GM23338 (cell line): ENCODE results near the gene CD22. TPM values are rescaled to one million over a fixed set of nuclear protein-coding genes. Genes with fewer than 3 reads are reported as not detected.

ENCODE experiments used
- ATAC-seq: fragments of 200-7000 bp; cut with Tn5 transposase; 3 replicates; pipeline ENCODE4 v1.9.1; 2020
- DNase-seq: peaks from one replicate; pipeline ENCODE4 v3.0.0-alpha.2; 2015; ENCODE audit warnings: low spot score
- H2AFZ ChIP-seq: fragments of 200-600 bp; sonication (generic); 2 replicates; pipeline ENCODE4 v1.8.0; 2016; ENCODE audit warnings: antibody characterized with exemption, mild to moderate bottlenecking, moderate library complexity
- H3F3A ChIP-seq: fragments of 200-600 bp; sonication (generic); replicated peaks from 2 replicates; pipeline ENCODE4 v1.8.0; 2017; ENCODE audit warnings: antibody characterized with exemption, mixed run types, low read depth
- H3K27ac ChIP-seq: fragments of 200-600 bp; sonication (generic); 2 replicates; pipeline ENCODE4 v1.6.1; 2016; ENCODE audit warnings: low read depth
- H3K27me3 ChIP-seq: fragments of 200-600 bp; sonication (generic); 2 replicates; pipeline ENCODE4 v1.8.0; 2016; ENCODE audit warnings: mild to moderate bottlenecking, mixed run types, moderate library complexity; ENCODE audit not compliant: insufficient read depth
- H3K36me3 ChIP-seq: fragments of 200-600 bp; sonication (generic); 2 replicates; pipeline ENCODE4 v1.8.0; 2016; ENCODE audit warnings: mild to moderate bottlenecking; ENCODE audit not compliant: insufficient read depth
- H3K4me1 ChIP-seq: fragments of 200-600 bp; sonication (generic); 2 replicates; pipeline ENCODE4 v1.8.0; 2016; ENCODE audit warnings: mild to moderate bottlenecking, moderate library complexity; ENCODE audit not compliant: insufficient read depth
- H3K4me2 ChIP-seq: fragments of 200-600 bp; sonication (generic); 2 replicates; pipeline ENCODE4 v1.7.1; 2017; ENCODE audit warnings: mixed run types
- H3K4me3 ChIP-seq: fragments of 200-600 bp; sonication (generic); 2 replicates; pipeline ENCODE4 v1.6.1; 2016; ENCODE audit warnings: mixed run types
- H3K79me2 ChIP-seq: fragments of 200-600 bp; sonication (generic); replicated peaks from 2 replicates; pipeline ENCODE4 v1.8.0; 2017; ENCODE audit warnings: mild to moderate bottlenecking; ENCODE audit not compliant: insufficient read depth
- H3K9me2 ChIP-seq: fragments of 200-600 bp; sonication (generic); 2 replicates; pipeline ENCODE4 v1.8.0; 2017; ENCODE audit not compliant: insufficient read depth
- H4K20me1 ChIP-seq: fragments of 200-600 bp; sonication (generic); replicated peaks from 2 replicates; pipeline ENCODE4 v1.8.0; 2017; ENCODE audit warnings: mild to moderate bottlenecking; ENCODE audit not compliant: insufficient read depth
- H3K27ac Mint-ChIP-seq: 2 replicates; pipeline ENCODE4 v1.8.0; 2020; ENCODE audit warnings: inconsistent platforms, mild to moderate bottlenecking, moderate library complexity, mixed read lengths
- H3K27me3 Mint-ChIP-seq: 3 replicates; pipeline ENCODE4 v1.8.0; 2022; ENCODE audit warnings: low read depth, mild to moderate bottlenecking, moderate library complexity, mixed read lengths, inconsistent platforms; ENCODE audit not compliant: insufficient read depth, poor library complexity
- H3K36me3 Mint-ChIP-seq: 3 replicates; pipeline ENCODE4 v1.8.0; 2021; ENCODE audit warnings: low read depth, mild to moderate bottlenecking, inconsistent platforms, moderate library complexity, mixed read lengths
- H3K4me1 Mint-ChIP-seq: 3 replicates; pipeline ENCODE4 v1.8.0; 2020; ENCODE audit warnings: mild to moderate bottlenecking, inconsistent platforms, mixed read lengths
- H3K4me3 Mint-ChIP-seq: 3 replicates; pipeline ENCODE4 v1.8.0; 2021; ENCODE audit warnings: moderate library complexity, mild to moderate bottlenecking, inconsistent platforms, mixed read lengths
- H3K9me3 Mint-ChIP-seq: 3 replicates; pipeline ENCODE4 v1.8.0; 2020; ENCODE audit warnings: moderate library complexity, mild to moderate bottlenecking, inconsistent platforms, mixed read lengths
- CREB1 ChIP-seq: fragments of 250-450 bp; sonication (Bioruptor Pico); IDR thresholded peaks from 2 replicates; pipeline ENCODE4 v1.5.0; 2020; ENCODE audit warnings: low read depth, mild to moderate bottlenecking, moderate library complexity
- ETS1 ChIP-seq: IDR thresholded peaks from 2 replicates; pipeline ENCODE4 v1.6.1; 2016; ENCODE audit warnings: antibody characterized with exemption
- EZH2 ChIP-seq: fragments of 200-600 bp; sonication (generic); IDR thresholded peaks from one replicate; pipeline ENCODE4 v1.8.0; 2017; ENCODE audit warnings: antibody characterized with exemption, mild to moderate bottlenecking, low read depth; ENCODE audit not compliant: unreplicated experiment
- EZH2phosphoT487 ChIP-seq: fragments of 200-600 bp; sonication (generic); IDR thresholded peaks from one replicate; pipeline ENCODE4 v1.8.1; 2018; ENCODE audit warnings: antibody characterized with exemption; ENCODE audit not compliant: unreplicated experiment
- JUNB ChIP-seq: IDR thresholded peaks from one replicate; pipeline ENCODE4 v1.6.1; 2016; ENCODE audit warnings: antibody characterized with exemption; ENCODE audit not compliant: unreplicated experiment
- NANOG ChIP-seq: IDR thresholded peaks from 2 replicates; pipeline ENCODE4 v1.6.1; 2016; ENCODE audit warnings: antibody characterized with exemption, borderline replicate concordance
- POLR2AphosphoS5 ChIP-seq: IDR thresholded peaks from 2 replicates; pipeline ENCODE4 v1.6.1; 2016; ENCODE audit warnings: antibody characterized with exemption, low read depth
- REST ChIP-seq: IDR thresholded peaks from one replicate; pipeline ENCODE4 v1.6.1; 2018; ENCODE audit warnings: antibody characterized with exemption; ENCODE audit not compliant: unreplicated experiment
- STAT1 ChIP-seq: IDR thresholded peaks from one replicate; pipeline ENCODE4 v1.6.1; 2016; ENCODE audit warnings: antibody characterized with exemption; ENCODE audit not compliant: unreplicated experiment
- ZNF114 ChIP-seq: fragments of 250-450 bp; sonication (Bioruptor Pico); IDR thresholded peaks from 2 replicates; pipeline ENCODE4 v1.5.0; 2020; ENCODE audit warnings: mild to moderate bottlenecking, moderate library complexity
- ZNF331 ChIP-seq: fragments of 250-450 bp; sonication (Bioruptor Pico); IDR thresholded peaks from 2 replicates; pipeline ENCODE4 v1.5.0; 2020; ENCODE audit warnings: low read depth, mild to moderate bottlenecking, moderate library complexity
- ZNF462 ChIP-seq: fragments of 250-450 bp; sonication (Bioruptor Pico); IDR thresholded peaks from 2 replicates; pipeline ENCODE4 v1.5.0; 2020; ENCODE audit warnings: mild to moderate bottlenecking, moderate library complexity
- polyA plus RNA-seq: library from polyadenylated mRNA; unstranded; fragments of >200 nt; fragmentation: Nextera tagmentation; extraction: Ambion mirVana; gene quantifications from 2 replicates; pipeline ENCODE4 v1.2.1, GENCODE V29; 2016
- total RNA-seq: library from RNA; depleted of rRNA; stranded (reverse); fragments of >200 nt; shearing (Covaris generic); gene quantifications from 2 replicates; pipeline ENCODE4 v1.2.3, GENCODE V29; 2014
- TF ChIP-seq, protein P1 (sequence below), 2 experiments: fragments of 200-600 bp in 1 of 2; sonication (generic) in 1 of 2; conservative IDR thresholded peaks; 2 replicates each; pipeline versions ENCODE4 v1.5.1 to v1.6.1; 2016 to 2017; ENCODE audit warnings: antibody characterized with exemption in 2 of 2, low read depth in 2 of 2, mild to moderate bottlenecking in 2 of 2, moderate library complexity in 1 of 2

CD22 gene
- total and polyA plus RNA-seq, 2 experiments from 2014 or later: 0.10 to 0.32 TPM

GRCh38 chr19:35302446-35302845 lies 26.5 kb upstream of the CD22 start:
- no peak overlapping the region for H3K4me3 Mint-ChIP-seq
- Histone ChIP-seq H3K4me1 (no peaks in the 10 kb centered on the region; the same call in 1 of the 2 replicates), H3K4me2 (no peak overlapping the region), H3K27me3 (no peaks in the 10 kb centered on the region), H3K36me3 (no peaks in the 10 kb centered on the region), H3K79me2 (no peaks in the 10 kb centered on the region), H3F3A (peaks cover 8% of the 10 kb centered on the region), H4K20me1 (no peaks in the 10 kb centered on the region), H3K4me3 (no peak overlapping the region), H2AFZ (no peak overlapping the region), H3K27ac (no peak overlapping the region), H3K9me2 (no peaks in the 10 kb centered on the region)
- ATAC-seq: no peak
- TF ChIP-seq POLR2AphosphoS5 (no peak), EZH2 (no peak), NANOG (no peak), EZH2phosphoT487 (no peak), ETS1 (no peak), STAT1 (no peak), REST (no peak), ZNF114 (CRISPR knock-in tag) (no peak), ZNF331 (CRISPR knock-in tag) (no peak), CREB1 (CRISPR knock-in tag) (no peak), JUNB (no peak), ZNF462 (no peak)
- TF ChIP-seq, protein P1, sequence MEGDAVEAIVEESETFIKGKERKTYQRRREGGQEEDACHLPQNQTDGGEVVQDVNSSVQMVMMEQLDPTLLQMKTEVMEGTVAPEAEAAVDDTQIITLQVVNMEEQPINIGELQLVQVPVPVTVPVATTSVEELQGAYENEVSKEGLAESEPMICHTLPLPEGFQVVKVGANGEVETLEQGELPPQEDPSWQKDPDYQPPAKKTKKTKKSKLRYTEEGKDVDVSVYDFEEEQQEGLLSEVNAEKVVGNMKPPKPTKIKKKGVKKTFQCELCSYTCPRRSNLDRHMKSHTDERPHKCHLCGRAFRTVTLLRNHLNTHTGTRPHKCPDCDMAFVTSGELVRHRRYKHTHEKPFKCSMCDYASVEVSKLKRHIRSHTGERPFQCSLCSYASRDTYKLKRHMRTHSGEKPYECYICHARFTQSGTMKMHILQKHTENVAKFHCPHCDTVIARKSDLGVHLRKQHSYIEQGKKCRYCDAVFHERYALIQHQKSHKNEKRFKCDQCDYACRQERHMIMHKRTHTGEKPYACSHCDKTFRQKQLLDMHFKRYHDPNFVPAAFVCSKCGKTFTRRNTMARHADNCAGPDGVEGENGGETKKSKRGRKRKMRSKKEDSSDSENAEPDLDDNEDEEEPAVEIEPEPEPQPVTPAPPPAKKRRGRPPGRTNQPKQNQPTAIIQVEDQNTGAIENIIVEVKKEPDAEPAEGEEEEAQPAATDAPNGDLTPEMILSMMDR (conservative IDR thresholded peaks at IDR 0.05; ENCODE audit: low read depth in 2 of 2): no peak
- H3K36me3 Mint-ChIP-seq: no peaks in the 10 kb centered on the region
- H3K9me3 Mint-ChIP-seq: no peaks in the 10 kb centered on the region
- peaks cover 9% of the 10 kb centered on the region for H3K27me3 Mint-ChIP-seq
- no peak for DNase-seq
- H3K27ac Mint-ChIP-seq: no peak overlapping the region
- peaks cover 5% of the 10 kb centered on the region; the same call in 2 of the 3 replicates for H3K4me1 Mint-ChIP-seq
